Measurements from ENCODE around the gene HSPA9. TPM values are rescaled to one million over a fixed set of nuclear protein-coding genes. Genes with fewer than 3 reads are reported as not detected.

The HSPA9 gene
- total RNA-seq, 2 experiments from 2014 or later = 358 to 368 TPM

GRCh38 chr5:138569782-138570181, 5.4 kb downstream of the HSPA9 start:
- peak; percentile 38 for DNase-seq
- peaks cover 77% of the 10 kb centered on the region for H3K36me3 Mint-ChIP-seq
- peaks cover 74% of the 10 kb centered on the region for H3K4me1 Mint-ChIP-seq (ENCODE audit: low read depth)
- H3K9me3 Mint-ChIP-seq = no peaks in the 10 kb centered on the region
- ChIA-PET POLR2A (interaction anchor here (1.2 kb wide), 1 partner anchor 27 kb away, joined by 3 read pairs; the partner anchor contains the start of gene ETF1), CTCF (interaction anchor here (0.6 to 1.4 kb wide), 2 partner anchors 21 to 164 kb away, joined by 3 to 5 read pairs; no protein-coding TSS in a partner anchor)
- H3K27me3 Mint-ChIP-seq = no peaks in the 10 kb centered on the region
- intact Hi-C loops (cut with micrococcal nuclease) = loop anchor here (10.0 kb wide), 2 partner anchors 185 to 995 kb away; partner anchors contain the start of genes CTNNA1 and UBE2D2
- H3K4me3 Mint-ChIP-seq = no peak overlapping the region
- peak overlapping the region; percentile 58 for H3K27ac Mint-ChIP-seq

GRCh38 chr5:138568061-138568824, 7.0 kb downstream of the HSPA9 start:
- no peaks in the 10 kb centered on the region for H3K9me3 Mint-ChIP-seq
- peaks cover 74% of the 10 kb centered on the region for H3K36me3 Mint-ChIP-seq
- peak overlapping the region; percentile 78 for H3K27ac Mint-ChIP-seq
- intact Hi-C loops (cut with micrococcal nuclease) = no loop called here
- peaks cover 82% of the 10 kb centered on the region for H3K4me1 Mint-ChIP-seq (ENCODE audit: low read depth)
- H3K4me3 Mint-ChIP-seq = no peak overlapping the region
- DNase-seq = no peak
- H3K27me3 Mint-ChIP-seq = no peaks in the 10 kb centered on the region
- CTCF ChIA-PET = interaction anchor here (1.4 kb wide), 1 partner anchor 20 kb away, joined by 5 read pairs; no protein-coding TSS in a partner anchor
- POLR2A ChIA-PET = no interaction called here

- Mint-ChIP-seq H3K9me3 (no peaks in the 10 kb centered on the region), H3K4me1 (ENCODE audit: low read depth) (peaks cover 73% of the 10 kb centered on the region), H3K27me3 (no peaks in the 10 kb centered on the region), H3K4me3 (no peak overlapping the region), H3K36me3 (peaks cover 63% of the 10 kb centered on the region), H3K27ac (peak overlapping the region; percentile 78)
- CTCF ChIA-PET = interaction anchor here (1.0 to 2.6 kb wide), 2 partner anchors 8 to 13 kb away, joined by 3 to 11 read pairs; partner anchors contain the start of gene HSPA9
- intact Hi-C loops (cut with micrococcal nuclease) = no loop called here
- no peak for DNase-seq
- POLR2A ChIA-PET = interaction anchor here (3.2 kb wide), 1 partner anchor 9 kb away, joined by 16 read pairs; the partner anchor contains the start of gene HSPA9
Measured at GRCh38 chr5:138566792-138567191, 8.4 kb downstream of the HSPA9 start.

GRCh38 chr5:138565100-138565821, 9.9 kb downstream of the HSPA9 start:
- ChIA-PET CTCF (interaction anchor here (0.6 to 2.6 kb wide), 5 partner anchors 10 to 767 kb away, joined by 3 to 11 read pairs (median 4); partner anchors contain the start of genes ETF1 and HSPA9), POLR2A (interaction anchor here (0.7 to 3.2 kb wide), 7 partner anchors 9 to 710 kb away, joined by 3 to 16 read pairs (median 4); partner anchors contain the start of genes EGR1, ETF1 and HSPA9)
- intact Hi-C loops (cut with micrococcal nuclease) = loop anchor here (1.0 kb wide), 1 partner anchor 10 kb away; the partner anchor contains the start of gene HSPA9
- no peaks in the 10 kb centered on the region for H3K9me3 Mint-ChIP-seq
- H3K4me1 Mint-ChIP-seq (ENCODE audit: low read depth) = peaks cover 74% of the 10 kb centered on the region
- peak; percentile 50 for DNase-seq
- no peak overlapping the region for H3K4me3 Mint-ChIP-seq
- H3K27me3 Mint-ChIP-seq = no peaks in the 10 kb centered on the region
- peaks cover 69% of the 10 kb centered on the region for H3K36me3 Mint-ChIP-seq
- peak overlapping the region; percentile 93 for H3K27ac Mint-ChIP-seq

- DNase-seq = no peak
- H3K4me1 Mint-ChIP-seq (ENCODE audit: low read depth) = peaks cover 68% of the 10 kb centered on the region
- H3K36me3 Mint-ChIP-seq = peaks cover 72% of the 10 kb centered on the region
- ChIA-PET CTCF (interaction anchor here (1.9 kb wide), 1 partner anchor 16 kb away, joined by 4 read pairs; no protein-coding TSS in a partner anchor), POLR2A (interaction anchor here (1.1 to 3.2 kb wide), 3 partner anchors 8 to 21 kb away, joined by 4 to 16 read pairs (median 7); partner anchors contain the start of gene HSPA9)
- no peaks in the 10 kb centered on the region for H3K27me3 Mint-ChIP-seq
- no peaks in the 10 kb centered on the region for H3K9me3 Mint-ChIP-seq
- no peak overlapping the region for H3K4me3 Mint-ChIP-seq
- intact Hi-C loops (cut with micrococcal nuclease) = no loop called here
- H3K27ac Mint-ChIP-seq = peak overlapping the region; percentile 93
Measured at GRCh38 chr5:138564242-138564641, 11.0 kb downstream of the HSPA9 start.

- H3K9me3 Mint-ChIP-seq = no peaks in the 10 kb centered on the region
- peak overlapping the region; percentile 63 for H3K27ac Mint-ChIP-seq
- POLR2A ChIA-PET = interaction anchor here (1.1 to 3.2 kb wide), 3 partner anchors 8 to 20 kb away, joined by 4 to 16 read pairs (median 7); partner anchors contain the start of gene HSPA9
- intact Hi-C loops (cut with micrococcal nuclease) = no loop called here
- CTCF ChIA-PET = interaction anchor here (1.9 kb wide), 1 partner anchor 15 kb away, joined by 4 read pairs; no protein-coding TSS in a partner anchor
- H3K27me3 Mint-ChIP-seq = no peaks in the 10 kb centered on the region
- DNase-seq = no peak
- H3K36me3 Mint-ChIP-seq = peaks cover 71% of the 10 kb centered on the region
- peaks cover 64% of the 10 kb centered on the region for H3K4me1 Mint-ChIP-seq (ENCODE audit: low read depth)
- H3K4me3 Mint-ChIP-seq = no peak overlapping the region
Measured at GRCh38 chr5:138563340-138564118, 11.7 kb downstream of the HSPA9 start.

- DNase-seq = no peak
- ChIA-PET POLR2A (no interaction called here), CTCF (interaction anchor here (1.0 kb wide), 1 partner anchor 13 kb away, joined by 3 read pairs; no protein-coding TSS in a partner anchor)
- peaks cover 69% of the 10 kb centered on the region for H3K36me3 Mint-ChIP-seq
- no peak overlapping the region for H3K4me3 Mint-ChIP-seq
- H3K27ac Mint-ChIP-seq = peak overlapping the region; percentile 55
- no peaks in the 10 kb centered on the region for H3K27me3 Mint-ChIP-seq
- intact Hi-C loops (cut with micrococcal nuclease) = no loop called here
- H3K4me1 Mint-ChIP-seq (ENCODE audit: low read depth) = peaks cover 42% of the 10 kb centered on the region
- H3K9me3 Mint-ChIP-seq = no peaks in the 10 kb centered on the region
Measured at GRCh38 chr5:138560971-138561370, 14.2 kb downstream of the HSPA9 start.

- intact Hi-C loops (cut with micrococcal nuclease) = no loop called here
- H3K27me3 Mint-ChIP-seq = no peaks in the 10 kb centered on the region
- peaks cover 33% of the 10 kb centered on the region for H3K4me1 Mint-ChIP-seq (ENCODE audit: low read depth)
- peak overlapping the region; percentile 58 for H3K27ac Mint-ChIP-seq
- no peaks in the 10 kb centered on the region for H3K9me3 Mint-ChIP-seq
- H3K36me3 Mint-ChIP-seq = peaks cover 63% of the 10 kb centered on the region
- CTCF ChIA-PET = no interaction called here
- no peak for DNase-seq
- no peak overlapping the region for H3K4me3 Mint-ChIP-seq
- POLR2A ChIA-PET = no interaction called here
Measured at GRCh38 chr5:138559937-138560336, 15.3 kb downstream of the HSPA9 start.

- ChIA-PET POLR2A (no interaction called here), CTCF (interaction anchor here (1.6 kb wide), 1 partner anchor 10 kb away, joined by 5 read pairs; no protein-coding TSS in a partner anchor)
- intact Hi-C loops (cut with micrococcal nuclease) = no loop called here
- Mint-ChIP-seq H3K4me3 (no peak overlapping the region), H3K27ac (no peak overlapping the region), H3K27me3 (no peaks in the 10 kb centered on the region), H3K9me3 (no peaks in the 10 kb centered on the region), H3K4me1 (ENCODE audit: low read depth) (peaks cover 16% of the 10 kb centered on the region), H3K36me3 (peaks cover 64% of the 10 kb centered on the region)
- no peak for DNase-seq
Measured at GRCh38 chr5:138557677-138558076, 17.5 kb downstream of the HSPA9 start.

GRCh38 chr5:138554143-138554542, 21.1 kb downstream of the HSPA9 start:
- H3K27ac Mint-ChIP-seq = no peak overlapping the region
- no peak overlapping the region for H3K4me3 Mint-ChIP-seq
- no peak for DNase-seq
- H3K4me1 Mint-ChIP-seq (ENCODE audit: low read depth) = peaks cover 7% of the 10 kb centered on the region
- intact Hi-C loops (cut with micrococcal nuclease) = no loop called here
- H3K9me3 Mint-ChIP-seq = no peaks in the 10 kb centered on the region
- POLR2A ChIA-PET = interaction anchor here (1.9 kb wide), 1 partner anchor 11 kb away, joined by 8 read pairs; the partner anchor contains the start of gene ETF1
- CTCF ChIA-PET = no interaction called here
- no peaks in the 10 kb centered on the region for H3K27me3 Mint-ChIP-seq
- peaks cover 46% of the 10 kb centered on the region for H3K36me3 Mint-ChIP-seq

GRCh38 chr5:138553437-138554095, 21.6 kb downstream of the HSPA9 start:
- H3K9me3 Mint-ChIP-seq = no peaks in the 10 kb centered on the region
- no peak overlapping the region for H3K4me3 Mint-ChIP-seq
- intact Hi-C loops (cut with micrococcal nuclease) = no loop called here
- POLR2A ChIA-PET = interaction anchor here (1.6 to 1.9 kb wide), 2 partner anchors 10 kb away, joined by 8 to 11 read pairs; partner anchors contain the start of gene ETF1
- H3K4me1 Mint-ChIP-seq (ENCODE audit: low read depth) = peaks cover 7% of the 10 kb centered on the region
- H3K27me3 Mint-ChIP-seq = no peaks in the 10 kb centered on the region
- no peak overlapping the region for H3K27ac Mint-ChIP-seq
- no peak for DNase-seq
- CTCF ChIA-PET = no interaction called here
- peaks cover 41% of the 10 kb centered on the region for H3K36me3 Mint-ChIP-seq

All from activated CD4-positive, alpha-beta memory T cell treated with anti-CD3 and anti-CD28 coated beads for 36 hours (primary cell).